Upper lobe of left lung (tissue), 4 donors: ENCODE measurements around the gene SLC1A2.

Experiments
- EP300 ChIP-seq, 4 donors: sonication (generic); formaldehyde crosslinking; IDR thresholded peaks; one replicate each; pipeline ENCODE4 v1.5.1; 2017; ENCODE audit warnings: antibody characterized with exemption in 4 of 4, control low read depth in 2 of 4
- POLR2A ChIP-seq, 4 donors: fragments of 450-650 bp; IDR thresholded peaks; one replicate each; pipeline ENCODE4 v1.5.1; 2016 to 2017; ENCODE audit warnings: antibody characterized with exemption in 4 of 4, mild to moderate bottlenecking in 2 of 4
- POLR2AphosphoS5 ChIP-seq, 2 donors: sonication (generic); formaldehyde crosslinking; IDR thresholded peaks; one replicate each; pipeline ENCODE4 v1.5.1; 2017; ENCODE audit warnings: antibody characterized with exemption in 2 of 2
- TF ChIP-seq, protein P1 (sequence below), 6 experiments: fragments of 450-650 bp in 4 of 6; fragments of 200-600 bp in 2 of 6; sonication (generic) in 2 of 6; IDR thresholded peaks; one replicate each; pipeline ENCODE4 v1.5.1; 2016 to 2019; ENCODE audit warnings: antibody characterized with exemption in 6 of 6

DNA sequence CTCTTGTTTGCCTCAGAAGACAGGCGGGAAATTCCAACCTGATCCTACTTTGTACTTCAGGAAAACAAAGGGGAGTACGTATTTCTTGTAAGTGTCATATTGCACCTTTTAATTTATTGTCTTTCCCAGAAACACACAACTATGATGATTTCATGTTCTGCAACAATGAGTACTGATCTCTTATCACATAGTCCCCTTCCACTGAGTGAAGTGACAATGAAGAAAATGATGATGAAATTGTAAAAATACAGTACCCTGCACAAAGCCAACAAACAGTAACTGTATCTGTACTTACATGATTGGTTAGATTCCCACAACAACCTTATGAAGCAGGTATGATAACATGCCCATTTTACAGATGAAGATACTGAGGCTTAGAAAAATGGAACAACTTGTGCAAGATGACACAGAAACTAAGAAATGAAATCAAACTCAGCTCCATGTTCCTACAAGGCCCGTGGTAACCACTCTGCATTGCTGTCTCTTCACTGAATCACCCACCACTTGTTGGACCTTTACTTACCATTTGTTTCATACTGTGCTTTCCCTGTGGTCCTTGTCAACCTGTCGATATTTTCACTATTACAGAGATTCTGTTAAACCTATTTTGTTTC is 37.5 kb downstream of the SLC1A2 start:
- TF ChIP-seq, protein P1, sequence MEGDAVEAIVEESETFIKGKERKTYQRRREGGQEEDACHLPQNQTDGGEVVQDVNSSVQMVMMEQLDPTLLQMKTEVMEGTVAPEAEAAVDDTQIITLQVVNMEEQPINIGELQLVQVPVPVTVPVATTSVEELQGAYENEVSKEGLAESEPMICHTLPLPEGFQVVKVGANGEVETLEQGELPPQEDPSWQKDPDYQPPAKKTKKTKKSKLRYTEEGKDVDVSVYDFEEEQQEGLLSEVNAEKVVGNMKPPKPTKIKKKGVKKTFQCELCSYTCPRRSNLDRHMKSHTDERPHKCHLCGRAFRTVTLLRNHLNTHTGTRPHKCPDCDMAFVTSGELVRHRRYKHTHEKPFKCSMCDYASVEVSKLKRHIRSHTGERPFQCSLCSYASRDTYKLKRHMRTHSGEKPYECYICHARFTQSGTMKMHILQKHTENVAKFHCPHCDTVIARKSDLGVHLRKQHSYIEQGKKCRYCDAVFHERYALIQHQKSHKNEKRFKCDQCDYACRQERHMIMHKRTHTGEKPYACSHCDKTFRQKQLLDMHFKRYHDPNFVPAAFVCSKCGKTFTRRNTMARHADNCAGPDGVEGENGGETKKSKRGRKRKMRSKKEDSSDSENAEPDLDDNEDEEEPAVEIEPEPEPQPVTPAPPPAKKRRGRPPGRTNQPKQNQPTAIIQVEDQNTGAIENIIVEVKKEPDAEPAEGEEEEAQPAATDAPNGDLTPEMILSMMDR (IDR thresholded peaks at IDR 0.05) = no peak
- TF ChIP-seq POLR2A (IDR thresholded peaks at IDR 0.05) = no peak
- TF ChIP-seq POLR2AphosphoS5 (IDR thresholded peaks at IDR 0.05) = no peak
- no peak for TF ChIP-seq EP300 (IDR thresholded peaks at IDR 0.05)
